Measurements from ENCODE around the gene ANGPTL8. TPM values are rescaled to one million over a fixed set of nuclear protein-coding genes. Genes with fewer than 3 reads are reported as not detected.

The ANGPTL8 gene
- total and polyA plus RNA-seq, 9 of the 15 experiments (the other 6 are each of a cell fraction or from before 2014, with no cell fraction given) = not detected

- Histone ChIP-seq H2AFZ (ENCODE audit: low read depth, low read length) (no peak overlapping the region), H3K4me2 (ENCODE audit: insufficient read depth, low read length) (no peak overlapping the region), H3K9ac (ENCODE audit: insufficient read depth in 1 of 2, low read depth in 2 of 2, low read length in 2 of 2) (no peak overlapping the region), H3K4me3 (no peak overlapping the region), H3K4me1 (replicated peaks in 1 of 2; ENCODE audit: control insufficient read depth in 2 of 2, insufficient read depth in 2 of 2, low read length in 2 of 2) (peaks cover 4 to 18% of the 10 kb centered on the region in 2 experiments; a peak in 3 of 5 replicates), H3K9me1 (ENCODE audit: control insufficient read depth, insufficient read depth, low read length) (peaks cover 4% of the 10 kb centered on the region), H4K20me1 (replicated peaks; ENCODE audit: control insufficient read depth, insufficient read depth, low read length) (peaks cover 3% of the 10 kb centered on the region; the same call in 1 of the 2 replicates), H3K36me3 (ENCODE audit: control insufficient read depth, insufficient read depth, low read length) (no peaks in the 10 kb centered on the region), H3K9me3 (replicated peaks; ENCODE audit: control insufficient read depth, insufficient read depth, low read depth, low read length) (peaks cover 4% of the 10 kb centered on the region; the same call in 1 of the 2 replicates), H3K79me2 (ENCODE audit: control insufficient read depth, insufficient read depth, low read length) (no peaks in the 10 kb centered on the region), H3K27me3 (ENCODE audit: control insufficient read depth in 2 of 2, insufficient read depth in 2 of 2, low read length in 2 of 2) (no peaks in the 10 kb centered on the region), H3K27ac (ENCODE audit: extremely low read depth, low read depth, low read length) (no peak overlapping the region)
- intact Hi-C loops (cut with micrococcal nuclease) (no loop called here), in situ Hi-C loops (cut with MboI) (no loop called here)
- POLR2A ChIA-PET = no interaction called here
- WGBS (ENCODE audit: insufficient coverage, low coverage, missing lambda C conversion rate) = 92% methylated on average over 3 of the region's 3 CpGs
- TF ChIP-seq RBM25 (IDR thresholded peaks at IDR 0.05; ENCODE audit: low read depth, low read length, severe bottlenecking) (peak; percentile 7), ZNF668 (CRISPR knock-in tag; IDR thresholded peaks at IDR 0.05) (no peak), ZNF121 (CRISPR knock-in tag; conservative IDR thresholded peaks at IDR 0.05) (peak; percentile 99)
- FAIRE-seq (no peak), DNase-seq (ENCODE audit: extremely low read depth in 1 of 4, low spot score in 3 of 4) (no peak), ATAC-seq (no peak)
- CTCF ChIA-PET (ENCODE audit: low intra/inter-chr PET ratio) = interaction anchor here (0.6 kb wide), 1 partner anchor 25 kb away, joined by 3 read pairs; no protein-coding TSS in a partner anchor
- BruUV-seq (replicated peaks) = no TSS peak
Observed at GRCh38 chr19:11225815-11226214, 13.6 kb upstream of the ANGPTL8 start.

GRCh38 chr19:11226716-11227166 is 12.7 kb upstream of the ANGPTL8 start:
- no peak for DNase-seq (ENCODE audit: extremely low read depth in 1 of 4, low spot score in 3 of 4)
- TF ChIP-seq NBN (IDR thresholded peaks at IDR 0.05; ENCODE audit: low read depth) (no peak), POLR2AphosphoS2 (IDR thresholded peaks at IDR 0.05; ENCODE audit: low read length) (no peak), MEF2D (tag; conservative IDR thresholded peaks at IDR 0.05; ENCODE audit: low read depth) (no peak), CTCF (IDR thresholded peaks at IDR 0.05 in 2 of 3, conservative IDR thresholded peaks at IDR 0.05 in 1 of 3; ENCODE audit: insufficient read depth in 2 of 3, low read depth in 1 of 3, low read length in 3 of 3) (no peak), ZNF444 (CRISPR knock-in tag; IDR thresholded peaks at IDR 0.05) (no peak), HDAC6 (IDR thresholded peaks at IDR 0.05; ENCODE audit: low read depth, low read length) (no peak), ZNF140 (CRISPR knock-in tag; IDR thresholded peaks at IDR 0.05) (no peak), TCF15 (CRISPR knock-in tag; IDR thresholded peaks at IDR 0.05) (no peak), FOXK2 (conservative IDR thresholded peaks at IDR 0.05 in 1 of 2, IDR thresholded peaks at IDR 0.05 in 1 of 2; ENCODE audit: low read depth in 2 of 2) (no peak), ZNF12 (CRISPR knock-in tag; IDR thresholded peaks at IDR 0.05) (no peak), ZNF384 (IDR thresholded peaks at IDR 0.05; ENCODE audit: low read depth, low read length) (no peak), ETS2 (tag; IDR thresholded peaks at IDR 0.05; ENCODE audit: borderline replicate concordance, poor library complexity, severe bottlenecking) (no peak)

More at GRCh38 chr19:11226716-11227166, 12.7 kb upstream of the ANGPTL8 start:
- ChIA-PET CTCF (ENCODE audit: low intra/inter-chr PET ratio) (no interaction called here), POLR2A (no interaction called here)
- BruUV-seq (replicated peaks) = no TSS peak
- FAIRE-seq (no peak), ATAC-seq (no peak)
- Histone ChIP-seq H3K9me3 (replicated peaks; ENCODE audit: control insufficient read depth, insufficient read depth, low read depth, low read length) (peaks cover 3% of the 10 kb centered on the region; the same call in 1 of the 2 replicates), H3K9me1 (ENCODE audit: control insufficient read depth, insufficient read depth, low read length) (peaks cover 4% of the 10 kb centered on the region), H3K4me3 (no peak overlapping the region), H3K27ac (ENCODE audit: extremely low read depth, low read depth, low read length) (peak overlapping the region; percentile 32; the same call in 2 of the 3 replicates), H2AFZ (ENCODE audit: low read depth, low read length) (peak overlapping the region; percentile 83; the same call in 1 of the 2 replicates), H4K20me1 (replicated peaks; ENCODE audit: control insufficient read depth, insufficient read depth, low read length) (peaks cover 3% of the 10 kb centered on the region; the same call in 1 of the 2 replicates), H3K9ac (ENCODE audit: insufficient read depth in 1 of 2, low read depth in 2 of 2, low read length in 2 of 2) (no peak overlapping the region), H3K27me3 (ENCODE audit: control insufficient read depth in 2 of 2, insufficient read depth in 2 of 2, low read length in 2 of 2) (no peaks in the 10 kb centered on the region), H3K4me2 (ENCODE audit: insufficient read depth, low read length) (peak overlapping the region; percentile 68), H3K79me2 (ENCODE audit: control insufficient read depth, insufficient read depth, low read length) (no peaks in the 10 kb centered on the region), H3K4me1 (replicated peaks in 1 of 2; ENCODE audit: control insufficient read depth in 2 of 2, insufficient read depth in 2 of 2, low read length in 2 of 2) (peaks cover 4 to 18% of the 10 kb centered on the region in 2 experiments; a peak in 3 of 5 replicates), H3K36me3 (ENCODE audit: control insufficient read depth, insufficient read depth, low read length) (no peaks in the 10 kb centered on the region)
- intact Hi-C loops (cut with micrococcal nuclease) = no loop called here
- WGBS (ENCODE audit: insufficient coverage, low coverage, missing lambda C conversion rate) = 55% methylated on average over 1 of the region's 1 CpG
- in situ Hi-C loops (cut with MboI) = no loop called here

Measured in K562 (cell line).